Naive B cell (primary cell): ENCODE data around the gene IL22RA1. TPM values are rescaled to one million over a fixed set of nuclear protein-coding genes. Genes with fewer than 3 reads are reported as not detected.

Experiments
- ATAC-seq, 2 donors: fragments of 150-1000 bp; cut with Tn5 transposase; 2 replicates each; pipeline ENCODE4 v1.10.0; 2021; ENCODE audit warnings: low read depth in 2 of 2, mild to moderate bottlenecking in 2 of 2, moderate library complexity in 2 of 2
- DNase-seq: peaks from one replicate; pipeline ENCODE4 v3.0.0; 2022
- H3K27ac Mint-ChIP-seq, 6 donors: one replicate each; pipeline ENCODE4 v1.8.0; 2020 to 2022; ENCODE audit warnings: mild to moderate bottlenecking in 6 of 6, mixed read lengths in 6 of 6, moderate library complexity in 5 of 6, inconsistent platforms in 2 of 6
- H3K27me3 Mint-ChIP-seq, 3 donors: one replicate each; pipeline ENCODE4 v1.8.0; 2021 to 2022; ENCODE audit warnings: mixed read lengths in 3 of 3, mild to moderate bottlenecking in 1 of 3
- H3K36me3 Mint-ChIP-seq, 2 donors: one replicate each; pipeline ENCODE4 v1.8.0; 2020 to 2022; ENCODE audit warnings: mixed read lengths in 2 of 2, inconsistent platforms in 1 of 2, mild to moderate bottlenecking in 1 of 2
- H3K4me1 Mint-ChIP-seq, 3 donors: one replicate each; pipeline ENCODE4 v1.8.0; 2020 to 2022; ENCODE audit warnings: mixed read lengths in 3 of 3, inconsistent platforms in 1 of 3, mild to moderate bottlenecking in 1 of 3, moderate library complexity in 1 of 3
- H3K4me3 Mint-ChIP-seq, 8 donors: one replicate each; pipeline ENCODE4 v1.8.0; 2020 to 2022; ENCODE audit warnings: mild to moderate bottlenecking in 8 of 8, mixed read lengths in 8 of 8, moderate library complexity in 8 of 8, inconsistent platforms in 2 of 8
- H3K9me3 Mint-ChIP-seq, 7 donors: one replicate each; pipeline ENCODE4 v1.8.0; 2020 to 2022; ENCODE audit warnings: mixed read lengths in 7 of 7, mild to moderate bottlenecking in 5 of 7, inconsistent platforms in 2 of 7, moderate library complexity in 1 of 7
- polyA plus RNA-seq, 6 donors: library from polyadenylated mRNA; unstranded; fragments of 300-500 nt; fragmentation: Illumina TruSeq; gene quantifications; one replicate each; pipeline ENCODE4 v1.2.3, GENCODE V29; 2021; ENCODE audit warnings: low read depth in 6 of 6

The IL22RA1 gene
- polyA plus RNA-seq, 6 donors from 2014 or later: not detected

GRCh38 chr1:24103408-24103807 is 39.5 kb downstream of the IL22RA1 start:
- DNase-seq (no peak), ATAC-seq (no peak)
- H3K27me3 Mint-ChIP-seq: peaks cover 0 to 4% (median 0%) of the 10 kb centered on the region in 3 donors
- H3K4me3 Mint-ChIP-seq: no peak overlapping the region
- H3K27ac Mint-ChIP-seq: peak overlapping the region in 1 of 6 donors; percentile 64
- peaks cover 0 to 2% (median 0%) of the 10 kb centered on the region in 3 donors for H3K4me1 Mint-ChIP-seq
- H3K9me3 Mint-ChIP-seq: no peaks in the 10 kb centered on the region
- no peaks in the 10 kb centered on the region for H3K36me3 Mint-ChIP-seq

DNA sequence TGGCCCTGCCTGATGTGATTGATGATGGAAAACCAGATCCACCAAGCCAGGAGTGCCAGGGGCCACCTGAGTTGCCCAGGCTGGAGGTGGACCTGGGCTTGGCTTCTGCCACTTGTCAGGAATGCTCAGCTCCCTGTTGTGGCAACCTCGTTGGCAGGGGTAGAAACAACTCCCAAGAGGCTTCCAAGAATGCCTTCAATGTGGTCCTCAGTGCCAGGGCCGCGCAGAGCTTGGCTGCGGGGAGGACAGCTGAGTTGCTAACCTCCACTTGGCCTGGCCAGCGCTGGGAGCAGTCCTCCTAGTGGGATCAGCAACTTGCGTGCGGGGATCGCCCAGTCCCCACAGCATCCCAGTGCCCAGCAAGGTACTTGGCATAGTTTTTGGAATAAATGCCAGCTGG is 40.0 kb downstream of the IL22RA1 start:
- Mint-ChIP-seq H3K4me1 (peaks cover 0 to 2% (median 0%) of the 10 kb centered on the region in 3 donors), H3K36me3 (no peaks in the 10 kb centered on the region), H3K27ac (no peak overlapping the region), H3K4me3 (no peak overlapping the region), H3K9me3 (no peaks in the 10 kb centered on the region), H3K27me3 (peaks cover 0 to 4% (median 0%) of the 10 kb centered on the region in 3 donors)
- ATAC-seq (no peak), DNase-seq (no peak)

DNA sequence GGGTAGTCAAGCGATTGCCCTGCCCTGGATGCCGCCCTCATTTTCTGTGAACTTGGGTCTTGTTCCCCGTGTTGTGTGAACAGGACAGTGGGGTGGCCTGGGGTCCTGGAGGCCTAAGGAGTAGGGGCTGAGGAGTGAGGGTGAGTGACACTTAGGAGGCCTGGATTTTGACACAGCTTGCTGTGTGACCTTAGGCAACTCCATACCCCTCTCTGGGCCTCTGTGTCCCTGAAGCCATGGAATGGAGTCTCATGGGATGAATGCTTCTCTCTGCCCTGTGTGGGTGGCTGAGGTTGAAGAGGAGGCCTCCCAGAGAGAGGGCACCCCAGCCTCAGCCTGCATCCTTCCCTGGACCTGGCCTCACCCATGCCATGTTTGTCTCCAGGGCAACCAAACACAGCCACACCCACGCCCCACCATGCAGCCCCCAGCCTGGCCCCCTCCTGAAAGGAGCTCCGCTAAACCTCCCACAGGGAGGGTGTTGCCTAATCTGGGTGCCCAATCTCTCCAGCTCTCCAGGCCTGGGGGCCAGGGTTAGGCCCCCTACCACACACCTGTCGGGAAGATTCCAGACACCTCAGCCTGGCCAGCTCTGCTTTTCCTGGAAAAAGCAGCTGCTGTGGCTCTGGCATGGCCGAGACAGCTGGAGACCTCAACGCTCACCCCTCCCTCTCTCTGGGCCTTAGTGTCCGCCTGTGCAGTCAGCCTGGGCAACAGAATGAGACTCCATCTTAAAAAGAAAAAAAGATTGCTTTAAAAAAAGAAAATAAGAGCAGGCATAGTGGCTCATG is 40.9 kb downstream of the IL22RA1 start:
- Mint-ChIP-seq H3K4me1 (peaks cover 0 to 2% (median 0%) of the 10 kb centered on the region in 3 donors), H3K9me3 (no peaks in the 10 kb centered on the region), H3K4me3 (no peak overlapping the region), H3K27ac (peak overlapping the region in 1 of 6 donors; percentile 69), H3K36me3 (no peaks in the 10 kb centered on the region), H3K27me3 (peaks cover 0 to 4% (median 0%) of the 10 kb centered on the region in 3 donors)
- DNase-seq: no peak
- no peak for ATAC-seq

- H3K27me3 Mint-ChIP-seq: peaks cover 0 to 8% (median 4%) of the 10 kb centered on the region in 3 donors
- DNase-seq: no peak
- no peak overlapping the region for H3K27ac Mint-ChIP-seq
- peaks cover 0 to 2% (median 0%) of the 10 kb centered on the region in 3 donors for H3K4me1 Mint-ChIP-seq
- ATAC-seq: no peak
- no peaks in the 10 kb centered on the region for H3K9me3 Mint-ChIP-seq
- no peaks in the 10 kb centered on the region for H3K36me3 Mint-ChIP-seq
- H3K4me3 Mint-ChIP-seq: no peak overlapping the region
Observed at GRCh38 chr1:24100945-24101737, 41.8 kb downstream of the IL22RA1 start.

DNA sequence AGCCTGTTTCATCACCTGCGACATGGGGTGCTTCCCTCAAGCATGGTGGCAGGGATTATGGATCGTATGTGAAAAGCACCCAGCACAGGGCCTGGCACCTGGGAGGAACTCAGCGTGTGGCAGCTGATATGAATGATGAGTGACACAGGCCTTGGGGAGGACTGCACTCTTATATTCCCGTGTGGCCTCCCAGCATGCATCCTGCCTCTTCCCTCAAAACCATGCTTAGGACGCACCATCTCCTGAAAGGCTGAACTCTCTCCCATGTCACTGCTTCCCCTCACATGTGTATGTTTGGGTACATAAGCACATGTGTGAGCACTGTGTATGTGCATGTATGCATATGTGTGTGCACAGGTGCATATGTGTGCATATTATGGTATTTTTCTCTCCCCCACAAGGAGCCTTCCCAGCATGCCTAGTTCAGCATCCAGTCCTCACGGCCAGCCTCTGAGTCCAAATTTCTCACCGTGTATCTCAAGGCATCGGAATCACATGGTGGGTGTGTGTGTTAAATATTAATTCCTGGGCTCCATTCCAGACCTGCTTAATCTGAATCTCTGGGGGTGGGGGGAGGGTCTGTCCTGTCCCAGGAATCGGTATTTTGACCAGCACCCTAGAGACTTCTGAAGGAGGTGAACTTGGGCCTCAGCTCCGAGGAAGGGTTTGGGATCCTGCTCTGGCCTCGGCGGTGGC is 43.8 kb downstream of the IL22RA1 start:
- H3K27ac Mint-ChIP-seq: peak overlapping the region in 1 of 6 donors; percentile 56
- ATAC-seq (no peak), DNase-seq (no peak)
- H3K36me3 Mint-ChIP-seq: no peaks in the 10 kb centered on the region
- no peak overlapping the region for H3K4me3 Mint-ChIP-seq
- peaks cover 0 to 14% (median 9%) of the 10 kb centered on the region in 3 donors for H3K27me3 Mint-ChIP-seq
- no peaks in the 10 kb centered on the region for H3K9me3 Mint-ChIP-seq
- peaks cover 0 to 2% (median 0%) of the 10 kb centered on the region in 3 donors for H3K4me1 Mint-ChIP-seq

- DNase-seq (no peak), ATAC-seq (no peak)
- Mint-ChIP-seq H3K9me3 (no peaks in the 10 kb centered on the region), H3K4me1 (peaks cover 0 to 2% (median 0%) of the 10 kb centered on the region in 3 donors), H3K4me3 (no peak overlapping the region), H3K27me3 (peaks cover 0 to 17% (median 9%) of the 10 kb centered on the region in 3 donors), H3K36me3 (no peaks in the 10 kb centered on the region), H3K27ac (no peak overlapping the region)
Observed at GRCh38 chr1:24098102-24098501, 44.8 kb downstream of the IL22RA1 start.

DNA sequence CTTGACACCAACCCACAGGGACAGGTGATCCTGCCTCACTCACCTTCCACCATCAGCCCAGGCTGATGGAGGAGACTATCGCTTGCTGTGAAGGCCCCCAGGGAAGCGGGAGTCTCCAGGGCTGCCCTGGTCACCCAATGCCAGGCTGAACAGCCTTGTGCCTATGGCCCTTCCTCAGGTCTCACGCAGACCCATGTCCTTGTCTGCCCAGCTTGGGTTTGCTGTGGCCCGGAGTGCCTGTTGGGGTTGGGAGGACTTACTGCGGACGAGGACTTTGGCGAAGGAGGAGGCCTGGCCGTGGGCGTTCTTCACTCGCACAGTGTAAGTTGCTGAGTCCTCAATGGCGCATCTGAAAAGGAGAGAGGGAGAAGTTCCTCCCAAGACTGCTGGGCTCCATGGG is 45.3 kb downstream of the IL22RA1 start:
- Mint-ChIP-seq H3K27me3 (peaks cover 0 to 17% (median 9%) of the 10 kb centered on the region in 3 donors), H3K4me3 (no peak overlapping the region), H3K27ac (no peak overlapping the region), H3K4me1 (peaks cover 0 to 2% (median 0%) of the 10 kb centered on the region in 3 donors), H3K9me3 (no peaks in the 10 kb centered on the region), H3K36me3 (no peaks in the 10 kb centered on the region)
- DNase-seq (no peak), ATAC-seq (no peak)

DNA sequence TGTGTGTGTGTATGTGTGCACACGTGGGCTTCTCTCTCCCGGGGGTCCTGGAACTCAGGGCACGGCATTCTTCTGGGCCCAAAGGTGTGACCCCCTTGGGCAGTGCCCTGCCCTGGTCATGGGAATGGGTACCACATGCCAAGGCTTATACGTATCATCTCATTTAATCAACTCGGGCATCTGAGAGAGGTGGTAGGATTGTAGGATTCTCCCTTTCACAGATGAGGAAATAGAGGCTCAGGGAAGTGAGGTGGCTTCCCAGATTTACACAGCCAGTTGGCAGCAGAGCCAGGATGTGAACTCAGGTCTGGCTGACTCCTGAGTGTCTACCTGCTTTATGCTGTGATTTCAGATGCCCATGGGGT is 46.2 kb downstream of the IL22RA1 start:
- H3K4me3 Mint-ChIP-seq: no peak overlapping the region
- H3K4me1 Mint-ChIP-seq: peaks cover 0 to 2% (median 0%) of the 10 kb centered on the region in 3 donors
- ATAC-seq: no peak
- H3K9me3 Mint-ChIP-seq: no peaks in the 10 kb centered on the region
- peak overlapping the region in 2 of 6 donors; percentile 38 to 39 for H3K27ac Mint-ChIP-seq
- H3K27me3 Mint-ChIP-seq: peaks cover 0 to 17% (median 9%) of the 10 kb centered on the region in 3 donors
- no peaks in the 10 kb centered on the region for H3K36me3 Mint-ChIP-seq
- no peak for DNase-seq

- Mint-ChIP-seq H3K4me3 (no peak overlapping the region), H3K4me1 (peaks cover 0 to 2% (median 0%) of the 10 kb centered on the region in 3 donors), H3K9me3 (no peaks in the 10 kb centered on the region), H3K36me3 (no peaks in the 10 kb centered on the region), H3K27me3 (peaks cover 0 to 17% (median 9%) of the 10 kb centered on the region in 3 donors), H3K27ac (peak overlapping the region in 2 of 6 donors; percentile 10 to 39)
- DNase-seq: no peak
- no peak for ATAC-seq
Observed at GRCh38 chr1:24096009-24096738, 46.8 kb downstream of the IL22RA1 start.

DNA sequence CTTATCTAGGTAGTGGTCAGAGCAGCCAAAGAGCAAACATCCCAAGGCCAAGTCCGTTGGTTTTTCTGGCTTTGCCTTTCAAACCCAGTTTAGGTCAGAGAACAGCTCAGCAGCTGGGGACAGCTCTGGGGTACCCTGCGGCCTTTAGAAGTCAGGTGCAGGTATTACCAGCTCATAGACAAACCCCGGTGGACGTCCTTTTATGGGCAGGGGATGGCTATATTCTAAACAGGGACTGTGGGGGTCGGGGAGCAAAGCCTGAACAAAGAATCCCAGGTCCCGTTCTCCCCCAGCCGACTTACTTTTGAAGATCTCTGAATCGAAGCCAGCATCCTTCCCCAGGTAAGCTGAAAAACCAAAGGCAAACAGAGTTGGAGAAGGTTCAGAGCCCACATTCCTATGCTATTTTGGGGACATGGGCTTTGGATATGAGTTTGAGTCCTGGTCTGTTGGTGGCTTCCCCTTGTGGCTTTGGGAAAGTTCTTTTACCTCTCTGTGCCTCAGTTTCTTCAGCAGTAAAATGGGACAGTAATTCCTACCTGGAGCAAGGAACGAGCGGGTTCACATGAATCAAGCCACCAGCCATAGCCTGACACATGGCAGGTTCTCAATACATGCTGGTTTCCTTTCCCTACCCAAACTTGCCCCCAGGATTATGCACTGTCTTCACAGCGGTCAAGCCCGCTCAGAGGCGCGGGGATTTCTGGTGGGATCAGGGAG is 47.6 kb downstream of the IL22RA1 start:
- H3K4me3 Mint-ChIP-seq: no peak overlapping the region
- ATAC-seq: no peak
- H3K9me3 Mint-ChIP-seq: no peaks in the 10 kb centered on the region
- no peak overlapping the region for H3K27ac Mint-ChIP-seq
- no peaks in the 10 kb centered on the region for H3K4me1 Mint-ChIP-seq
- no peaks in the 10 kb centered on the region for H3K36me3 Mint-ChIP-seq
- no peak for DNase-seq
- peaks cover 0 to 13% (median 9%) of the 10 kb centered on the region in 3 donors for H3K27me3 Mint-ChIP-seq

GRCh38 chr1:24094554-24094953 is 48.4 kb downstream of the IL22RA1 start:
- no peaks in the 10 kb centered on the region for H3K9me3 Mint-ChIP-seq
- H3K4me1 Mint-ChIP-seq: no peaks in the 10 kb centered on the region
- no peak for DNase-seq
- H3K4me3 Mint-ChIP-seq: no peak overlapping the region
- H3K27me3 Mint-ChIP-seq: peaks cover 0 to 13% (median 9%) of the 10 kb centered on the region in 3 donors
- H3K27ac Mint-ChIP-seq: peak overlapping the region in 1 of 6 donors; percentile 20
- no peaks in the 10 kb centered on the region for H3K36me3 Mint-ChIP-seq
- no peak for ATAC-seq

- H3K27ac Mint-ChIP-seq: no peak overlapping the region
- no peaks in the 10 kb centered on the region for H3K36me3 Mint-ChIP-seq
- DNase-seq (no peak), ATAC-seq (no peak)
- H3K4me1 Mint-ChIP-seq: no peaks in the 10 kb centered on the region
- peaks cover 0 to 13% (median 9%) of the 10 kb centered on the region in 3 donors for H3K27me3 Mint-ChIP-seq
- peak overlapping the region in 1 of 8 donors; percentile 80 for H3K4me3 Mint-ChIP-seq
- H3K9me3 Mint-ChIP-seq: no peaks in the 10 kb centered on the region
Observed at GRCh38 chr1:24093732-24094131, 49.2 kb downstream of the IL22RA1 start.
